ENCODE results near the gene NOL4. TPM values are rescaled to one million over a fixed set of nuclear protein-coding genes. Genes with fewer than 3 reads are reported as not detected.

The NOL4 gene, protein sequence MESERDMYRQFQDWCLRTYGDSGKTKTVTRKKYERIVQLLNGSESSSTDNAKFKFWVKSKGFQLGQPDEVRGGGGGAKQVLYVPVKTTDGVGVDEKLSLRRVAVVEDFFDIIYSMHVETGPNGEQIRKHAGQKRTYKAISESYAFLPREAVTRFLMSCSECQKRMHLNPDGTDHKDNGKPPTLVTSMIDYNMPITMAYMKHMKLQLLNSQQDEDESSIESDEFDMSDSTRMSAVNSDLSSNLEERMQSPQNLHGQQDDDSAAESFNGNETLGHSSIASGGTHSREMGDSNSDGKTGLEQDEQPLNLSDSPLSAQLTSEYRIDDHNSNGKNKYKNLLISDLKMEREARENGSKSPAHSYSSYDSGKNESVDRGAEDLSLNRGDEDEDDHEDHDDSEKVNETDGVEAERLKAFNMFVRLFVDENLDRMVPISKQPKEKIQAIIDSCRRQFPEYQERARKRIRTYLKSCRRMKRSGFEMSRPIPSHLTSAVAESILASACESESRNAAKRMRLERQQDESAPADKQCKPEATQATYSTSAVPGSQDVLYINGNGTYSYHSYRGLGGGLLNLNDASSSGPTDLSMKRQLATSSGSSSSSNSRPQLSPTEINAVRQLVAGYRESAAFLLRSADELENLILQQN
- not detected in 2 replicates for total RNA-seq

DNA sequence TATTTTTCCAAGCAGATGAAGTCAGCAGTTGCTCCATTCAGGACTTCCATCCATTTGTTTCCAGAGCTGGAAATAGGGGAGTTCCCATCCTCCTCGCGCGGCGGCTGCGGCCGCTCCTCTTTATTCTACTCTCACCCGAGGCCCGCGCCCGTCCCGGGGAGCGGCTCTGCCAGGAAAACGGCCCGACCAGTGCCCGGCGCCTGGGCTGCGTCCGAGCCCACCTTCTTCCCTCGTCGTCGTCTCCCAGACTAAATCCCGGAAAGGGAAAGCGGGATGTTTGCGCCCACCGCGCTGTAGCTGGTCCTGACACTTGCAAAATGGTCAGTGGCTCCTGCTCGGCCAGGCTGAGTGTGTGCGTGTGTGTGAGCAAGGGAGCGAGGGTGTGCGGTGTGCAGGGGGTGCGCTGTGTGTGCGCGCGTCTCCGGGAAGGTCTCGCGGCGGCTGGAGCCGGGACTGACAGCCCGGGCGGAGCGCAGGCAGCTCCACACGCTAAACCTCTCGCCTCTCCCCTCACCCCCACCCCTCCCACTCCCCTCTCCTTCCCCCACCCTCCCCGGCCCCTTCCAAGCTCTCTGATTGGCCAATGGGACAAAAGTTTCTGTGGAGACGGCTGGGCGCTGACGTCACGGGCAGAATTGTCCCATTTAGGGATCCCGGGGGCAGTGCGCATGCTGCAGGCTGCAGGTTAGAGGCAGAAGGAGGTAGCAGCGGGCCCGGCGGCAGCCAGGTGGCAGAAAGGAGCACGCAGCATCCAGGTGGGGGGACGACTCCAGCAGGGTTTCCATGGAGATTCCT is at the start of gene NOL4:
Gene NOL4 (minus strand): TSS at position 491 of the 795 bp plus-strand sequence. CDS start 1,660 bp downstream, outside the sequence.

